ENCODE data around the gene CENPF.

DNA sequence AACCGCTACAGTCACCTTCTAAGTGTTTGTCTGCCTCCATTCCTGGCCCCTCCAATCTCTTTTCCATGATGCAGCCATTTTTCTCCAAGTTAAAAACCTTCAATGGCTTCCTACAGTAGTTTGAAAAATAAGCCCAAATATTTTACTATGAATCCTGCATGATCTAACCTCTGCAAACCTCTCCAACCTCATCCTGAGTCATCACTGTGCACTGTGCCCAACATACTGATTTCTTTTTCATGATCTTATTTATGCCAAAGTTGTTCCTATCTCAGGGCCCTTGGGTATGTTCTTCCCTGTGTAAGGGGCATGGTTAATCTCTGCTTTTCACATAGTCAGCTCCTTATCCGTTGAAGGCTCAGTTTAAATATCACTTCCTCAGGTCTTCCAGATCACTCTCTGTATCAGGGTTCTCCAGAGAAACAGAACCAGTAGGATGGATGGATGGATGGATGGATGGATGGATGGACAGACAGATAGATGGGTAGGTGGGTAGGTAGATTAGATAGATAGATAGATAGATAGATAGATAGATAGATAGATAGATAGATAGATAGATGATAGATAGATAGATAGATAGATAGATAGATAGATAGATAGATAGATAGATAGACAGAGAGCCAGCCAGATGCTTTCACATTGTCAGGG lies 33.5 kb upstream of the CENPF start:
- TF ChIP-seq, protein P1, sequence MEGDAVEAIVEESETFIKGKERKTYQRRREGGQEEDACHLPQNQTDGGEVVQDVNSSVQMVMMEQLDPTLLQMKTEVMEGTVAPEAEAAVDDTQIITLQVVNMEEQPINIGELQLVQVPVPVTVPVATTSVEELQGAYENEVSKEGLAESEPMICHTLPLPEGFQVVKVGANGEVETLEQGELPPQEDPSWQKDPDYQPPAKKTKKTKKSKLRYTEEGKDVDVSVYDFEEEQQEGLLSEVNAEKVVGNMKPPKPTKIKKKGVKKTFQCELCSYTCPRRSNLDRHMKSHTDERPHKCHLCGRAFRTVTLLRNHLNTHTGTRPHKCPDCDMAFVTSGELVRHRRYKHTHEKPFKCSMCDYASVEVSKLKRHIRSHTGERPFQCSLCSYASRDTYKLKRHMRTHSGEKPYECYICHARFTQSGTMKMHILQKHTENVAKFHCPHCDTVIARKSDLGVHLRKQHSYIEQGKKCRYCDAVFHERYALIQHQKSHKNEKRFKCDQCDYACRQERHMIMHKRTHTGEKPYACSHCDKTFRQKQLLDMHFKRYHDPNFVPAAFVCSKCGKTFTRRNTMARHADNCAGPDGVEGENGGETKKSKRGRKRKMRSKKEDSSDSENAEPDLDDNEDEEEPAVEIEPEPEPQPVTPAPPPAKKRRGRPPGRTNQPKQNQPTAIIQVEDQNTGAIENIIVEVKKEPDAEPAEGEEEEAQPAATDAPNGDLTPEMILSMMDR (IDR thresholded peaks at IDR 0.05) = no peak
- no peak for TF ChIP-seq POLR2A (IDR thresholded peaks at IDR 0.05)
